NCI-H2227 (cell line): ENCODE measurements around the gene NPHP4.
"Not testable (repeated sequence)": the region's sequence is repeated elsewhere in the genome, so short reads cannot be mapped to it uniquely, and the experiment has no call there.

Source experiments
- DNase-seq: peaks from one replicate; lab custom pipeline; 2025; ENCODE audit not compliant: unreplicated experiment; lab: John Stamatoyannopoulos, UW

The NPHP4 gene

DNA sequence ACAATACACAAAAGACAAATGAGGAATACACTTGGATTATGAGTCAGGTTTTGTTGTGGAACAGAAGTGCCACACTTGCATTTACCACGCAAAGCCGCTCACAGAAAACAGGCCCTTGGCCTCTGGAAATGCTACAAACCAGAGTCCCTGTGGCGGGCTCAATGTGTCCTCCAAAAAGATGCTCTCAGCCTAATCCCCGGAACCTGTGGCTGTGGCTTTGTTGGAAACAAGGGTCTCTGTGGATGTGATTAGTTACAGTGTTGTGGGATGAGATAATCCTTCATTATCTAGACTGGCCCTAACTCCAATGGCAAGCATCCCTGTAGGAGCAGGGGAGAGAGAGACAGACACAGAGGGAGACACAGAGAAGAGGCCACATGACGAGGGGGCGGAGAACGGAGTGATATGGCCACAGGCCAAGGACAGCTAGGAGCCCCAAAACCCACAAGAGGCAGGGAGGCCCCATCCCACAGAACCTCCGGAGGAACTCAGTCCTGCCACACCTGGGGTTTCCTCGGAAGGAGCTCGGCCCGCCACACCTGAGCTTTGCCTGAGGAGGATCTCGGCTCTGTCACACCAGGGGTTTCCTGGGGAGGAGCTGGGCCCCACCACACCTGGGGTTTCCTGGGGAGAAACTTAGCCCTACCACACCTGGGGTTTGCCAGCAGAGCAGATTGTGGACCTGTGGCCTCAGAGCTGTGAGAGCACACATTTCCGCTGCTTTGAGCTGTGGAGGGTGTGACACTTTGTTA, 55.4 kb downstream of the NPHP4 start:
- no peak for DNase-seq

DNA sequence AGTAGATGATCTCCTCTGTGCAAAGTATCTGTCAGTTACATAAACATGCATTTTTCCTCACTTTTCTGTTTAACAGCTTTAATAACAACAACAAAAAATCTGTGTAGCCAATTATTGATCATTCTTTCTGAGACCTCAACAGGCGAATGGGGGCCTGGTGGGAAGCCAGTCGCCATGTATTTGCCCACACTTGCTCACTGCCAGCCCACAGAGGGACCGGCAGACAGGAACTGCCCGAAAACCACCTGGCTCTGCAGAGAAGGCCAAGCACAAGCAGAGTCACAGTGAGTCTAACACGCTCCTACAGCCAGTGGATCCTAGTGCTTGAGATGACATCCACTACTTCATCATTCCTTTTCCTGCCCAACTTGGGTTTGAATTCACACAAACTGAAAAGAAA, 56.1 kb downstream of the NPHP4 start:
- no peak for DNase-seq

DNA sequence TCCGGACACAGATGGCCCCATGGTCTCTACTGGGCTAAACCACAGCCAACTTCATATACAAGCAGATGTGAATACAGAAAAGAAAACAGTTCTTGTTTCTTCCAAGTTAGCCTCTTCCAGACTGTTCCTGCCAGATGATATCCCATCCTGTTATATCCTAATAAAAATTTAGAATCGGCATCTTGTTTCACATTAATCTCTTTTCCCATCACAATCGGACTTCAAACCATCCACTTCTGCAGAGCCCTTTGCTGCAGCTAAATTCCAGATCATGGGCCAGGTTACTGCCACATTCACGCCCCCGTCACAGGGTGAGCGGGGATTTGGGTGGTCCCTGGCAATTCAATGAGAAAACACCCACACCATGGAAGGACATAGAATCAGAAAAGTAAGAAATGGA, 57.2 kb downstream of the NPHP4 start:
- no peak for DNase-seq

GRCh38 chr1:5934058-5934884, 58.0 kb downstream of the NPHP4 start:
- no peak for DNase-seq

DNA sequence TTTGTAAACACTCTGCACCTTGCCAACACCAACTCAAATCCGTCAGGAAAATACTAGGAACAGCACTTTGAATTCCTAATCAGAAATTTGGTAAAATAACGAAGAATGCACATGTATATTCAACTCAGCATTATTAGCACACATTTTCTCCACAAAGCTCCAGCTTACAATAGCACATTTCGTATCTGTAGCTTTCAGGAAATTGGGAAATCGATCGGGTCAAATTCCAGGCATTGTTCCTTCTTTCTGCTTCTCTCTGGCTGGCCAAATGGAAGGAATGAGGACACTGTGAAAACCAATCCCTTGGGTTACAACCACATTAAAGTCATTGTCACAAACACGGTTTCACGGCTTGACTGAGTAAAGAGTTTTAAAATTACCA, 58.6 kb downstream of the NPHP4 start:
- DNase-seq = no peak

DNA sequence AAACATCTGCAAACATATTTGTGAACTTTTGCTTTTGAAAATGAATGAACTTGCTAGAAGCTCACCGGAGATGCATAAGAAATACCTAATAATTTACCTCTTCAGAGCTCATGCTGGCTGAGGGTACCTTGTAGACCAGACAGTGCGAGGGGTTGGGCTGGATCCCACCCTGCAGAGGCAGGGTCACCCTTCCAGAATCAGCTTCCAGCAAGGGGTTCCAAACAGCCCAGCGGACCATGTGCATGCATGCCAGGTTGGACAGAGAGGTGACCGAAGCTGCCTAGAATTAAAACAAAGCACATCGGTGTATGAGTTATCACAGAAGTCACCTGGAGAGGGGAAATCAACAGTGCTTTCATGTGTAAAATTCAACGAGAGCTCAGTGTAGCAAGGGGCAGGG, 59.2 kb downstream of the NPHP4 start:
- no peak for DNase-seq

DNA sequence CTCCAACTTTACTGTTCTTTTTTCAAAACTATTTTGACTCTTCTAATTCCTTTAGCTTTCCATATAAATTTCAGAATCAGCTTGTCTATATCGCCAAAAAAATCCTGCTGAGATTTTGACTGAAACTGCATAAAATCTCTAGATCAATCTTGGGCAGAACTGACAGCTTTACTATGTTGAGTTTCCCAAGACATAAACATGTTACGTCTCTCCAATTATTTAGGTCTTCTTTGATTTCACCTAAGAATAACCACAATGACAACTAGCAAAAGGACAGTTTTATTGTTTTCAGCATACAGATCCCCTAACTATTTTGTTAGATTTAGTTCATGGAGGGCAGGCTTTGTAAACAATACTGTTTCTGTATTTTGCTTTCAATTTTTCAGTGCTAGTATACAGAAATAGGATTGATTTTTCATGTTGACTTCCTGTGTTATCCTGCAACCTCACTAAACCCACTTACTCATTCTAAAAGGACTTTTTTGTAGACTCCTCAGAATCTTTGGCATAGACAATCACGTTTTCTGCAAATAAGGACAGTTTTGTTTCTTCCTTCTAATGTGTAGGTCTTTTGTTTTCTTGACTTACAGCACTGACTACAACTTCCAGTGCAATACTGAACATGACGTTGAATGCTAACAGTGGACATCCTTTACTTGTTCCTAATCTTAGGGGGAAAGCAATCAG, 63.4 kb downstream of the NPHP4 start:
- no peak for DNase-seq

- no peak for DNase-seq
These were observed 64.5 kb downstream of the NPHP4 start for GRCh38 chr1:5927506-5928370.

DNA sequence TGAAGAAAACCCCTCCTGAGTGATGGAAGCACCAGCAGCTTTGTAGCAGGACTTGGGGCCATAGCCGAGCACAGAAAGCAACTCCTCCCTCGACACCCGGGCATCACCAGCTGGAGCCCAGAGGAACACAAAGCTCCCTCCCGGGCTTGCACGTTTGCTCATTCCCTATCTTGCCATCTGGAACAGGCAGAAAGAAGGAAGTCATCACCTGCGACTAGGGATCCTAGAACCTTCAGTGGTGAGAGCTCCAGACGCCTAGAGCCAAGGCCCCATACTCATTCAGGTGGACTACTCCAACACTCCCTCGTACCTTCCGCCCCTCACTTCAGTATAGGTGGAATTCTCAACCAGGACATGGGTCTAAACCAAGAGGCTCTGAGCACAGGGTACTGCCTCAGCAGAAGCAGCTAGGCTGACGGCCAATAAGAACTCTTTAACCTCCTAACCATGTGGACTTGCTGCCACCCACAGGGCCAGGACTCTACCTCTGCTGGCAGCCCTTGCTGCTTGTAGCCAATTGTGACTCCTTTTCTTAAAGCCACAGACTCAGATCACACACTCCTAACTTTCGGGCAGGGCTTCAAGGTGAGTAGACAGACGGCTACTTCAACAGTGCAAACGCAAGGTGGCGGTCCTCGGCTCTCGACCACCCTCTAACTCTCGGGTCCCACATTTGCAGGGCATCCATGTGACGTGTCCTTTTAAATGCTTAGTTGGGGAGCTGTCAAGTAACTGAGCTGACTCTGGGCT, 65.4 kb downstream of the NPHP4 start:
- DNase-seq = no peak

DNA sequence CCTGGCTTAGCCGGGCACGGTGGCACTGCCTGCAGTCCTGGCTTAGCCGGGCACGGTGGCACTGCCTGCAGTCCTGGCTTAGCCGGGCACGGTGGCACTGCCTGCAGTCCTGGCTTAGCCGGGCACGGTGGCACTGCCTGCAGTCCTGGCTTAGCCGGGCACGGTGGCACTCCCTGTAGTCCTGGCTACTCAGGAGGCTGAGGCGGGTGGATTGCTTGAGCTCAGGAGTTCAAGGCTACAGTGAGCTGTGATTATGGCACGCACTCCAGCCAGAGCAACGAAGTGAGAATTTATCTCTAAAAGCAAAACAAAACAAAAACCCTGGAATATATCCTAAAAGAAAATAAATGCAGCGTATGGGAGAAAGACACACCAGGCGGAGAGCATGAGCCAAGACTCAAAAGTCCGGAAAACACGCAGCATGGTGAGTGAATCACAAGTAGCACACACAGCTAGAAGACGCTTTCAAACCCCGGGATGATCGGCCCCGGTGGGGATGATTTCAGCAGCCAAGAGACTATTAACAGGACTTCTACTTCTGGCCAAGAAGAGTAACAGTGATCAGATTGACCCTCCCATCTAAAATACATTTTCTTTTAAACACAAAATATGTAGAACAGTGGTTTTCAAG, 69.4 kb downstream of the NPHP4 start:
- not testable (repeated sequence) for DNase-seq

GRCh38 chr1:5921671-5922070, 70.6 kb downstream of the NPHP4 start:
- no peak for DNase-seq

GRCh38 chr1:5921129-5921528, 71.1 kb downstream of the NPHP4 start:
- DNase-seq = no peak

DNA sequence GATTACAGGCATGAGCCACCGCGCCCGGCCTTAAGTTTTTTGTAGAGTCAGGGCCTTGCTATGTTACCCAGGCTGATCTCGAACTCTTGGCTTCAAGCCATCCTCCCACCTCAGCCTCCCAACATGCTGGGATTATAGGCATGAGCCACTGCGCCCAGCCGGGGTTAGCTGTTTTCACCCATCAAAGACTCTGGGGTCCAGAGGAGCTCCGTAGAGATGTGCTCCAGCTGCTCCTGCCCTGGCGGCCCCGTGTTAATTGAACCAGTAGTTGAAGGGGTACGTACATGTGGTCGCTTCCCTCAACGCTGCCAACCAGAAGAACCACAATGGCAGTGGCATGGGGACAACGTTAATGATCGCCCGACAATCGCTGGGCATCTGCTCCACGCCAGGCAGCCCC, 72.0 kb downstream of the NPHP4 start:
- no peak for DNase-seq

- no peak for DNase-seq
These were observed 74.0 kb downstream of the NPHP4 start for GRCh38 chr1:5918275-5918649.

DNA sequence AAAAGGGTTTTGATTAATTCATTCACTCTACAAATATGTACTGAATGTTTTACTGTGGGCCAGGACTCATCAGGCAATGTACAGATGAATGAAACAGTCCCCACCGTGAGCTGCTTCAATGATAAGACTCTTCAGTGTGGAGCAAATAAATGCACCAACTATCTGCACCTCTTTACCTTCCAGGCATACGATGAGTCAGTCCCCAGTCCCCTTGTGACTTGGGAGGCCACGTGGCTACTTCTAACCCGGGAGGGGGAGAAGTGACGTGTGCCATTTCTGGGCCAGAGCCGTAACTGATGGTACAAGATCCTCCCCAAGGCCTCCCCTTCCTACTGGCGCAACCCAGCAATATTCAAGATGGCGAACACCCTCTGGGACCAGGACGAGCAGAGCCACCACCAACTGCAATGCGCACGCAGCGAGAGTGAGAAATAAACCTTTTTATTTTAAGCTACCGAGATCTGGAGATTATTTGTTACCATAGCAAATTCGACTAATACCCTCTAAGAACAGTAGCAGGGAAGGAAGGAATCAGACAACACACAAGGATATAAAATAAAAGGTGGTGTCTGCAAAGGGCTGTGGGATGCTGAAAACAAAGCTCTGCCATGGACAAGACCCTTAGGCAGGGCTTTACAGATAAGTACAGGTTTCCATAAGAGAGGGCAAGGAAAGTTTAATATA, 74.5 kb downstream of the NPHP4 start:
- no peak for DNase-seq

- no peak for DNase-seq
These were observed 75.0 kb downstream of the NPHP4 start for GRCh38 chr1:5917281-5917590.

DNA sequence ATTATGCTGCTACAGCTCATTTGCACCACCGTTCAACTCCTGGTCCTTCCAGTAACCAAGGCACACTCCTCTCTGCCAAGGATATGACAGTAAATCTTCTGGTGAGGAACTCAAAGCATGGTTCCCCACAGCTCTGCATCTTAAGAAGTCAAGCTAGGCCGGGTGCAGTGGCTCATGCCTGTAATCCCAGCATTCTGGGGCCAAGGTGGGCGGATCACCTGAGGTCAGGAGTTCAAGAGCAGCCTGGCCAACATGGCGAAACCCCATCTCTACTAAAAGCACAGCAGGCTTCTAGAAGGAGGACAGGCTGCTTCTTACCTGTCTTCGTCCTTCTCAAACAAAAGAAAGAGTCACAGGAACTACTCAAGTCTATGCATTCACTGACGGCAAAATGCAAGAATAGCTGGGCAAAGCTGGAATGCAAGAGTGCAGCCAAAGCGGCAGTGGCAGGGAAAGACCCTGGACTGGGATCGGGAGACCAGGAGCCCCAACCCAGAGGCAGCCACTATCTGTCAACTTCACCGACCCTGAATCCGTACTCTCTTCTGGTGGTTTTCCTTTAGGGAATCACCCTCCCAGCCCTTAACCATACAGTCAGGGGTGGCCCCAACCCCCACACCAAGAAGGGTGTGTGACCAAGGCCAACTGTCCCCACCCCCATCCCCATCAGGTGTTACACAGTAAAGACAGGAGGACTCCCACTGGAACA, 75.5 kb downstream of the NPHP4 start:
- no peak for DNase-seq

- DNase-seq = peak; percentile 46
These were observed 76.3 kb downstream of the NPHP4 start for GRCh38 chr1:5915587-5916571.
